Medulla oblongata (tissue), 1 donor: Measurements from ENCODE around the gene IGFN1.
"Not testable (repeated sequence)": the region's sequence is repeated elsewhere in the genome, so short reads cannot be mapped to it uniquely, and the experiment has no call there.

ENCODE experiments used
- DNase-seq: peaks from one replicate; pipeline ENCODE4 v3.0.0-alpha.2; 2015; ENCODE audit errors: extremely low spot score

Gene IGFN1

GRCh38 chr1:201217146-201217545, 26.5 kb downstream of the IGFN1 start:
- no peak for DNase-seq

- no peak for DNase-seq
Measured at GRCh38 chr1:201217851-201218250, 27.2 kb downstream of the IGFN1 start.

DNA sequence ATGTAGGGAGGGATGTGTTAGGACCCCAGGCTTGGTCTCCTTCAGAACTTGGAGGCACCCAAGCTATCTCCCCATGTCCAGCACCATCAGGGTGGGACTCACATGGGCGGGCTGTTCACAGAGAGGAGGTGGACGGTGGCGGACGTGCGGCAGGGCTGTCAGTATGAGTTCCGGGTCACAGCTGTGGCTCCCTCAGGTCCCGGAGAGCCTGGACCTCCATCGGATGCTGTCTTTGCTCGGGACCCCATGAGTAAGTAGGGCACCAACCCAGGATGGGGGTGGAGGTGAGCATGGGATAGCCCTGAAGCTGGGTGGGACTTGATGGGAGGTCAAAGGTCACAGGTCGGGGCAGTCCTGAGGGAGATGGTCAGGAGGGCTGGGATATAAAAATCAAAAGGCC, 27.8 kb downstream of the IGFN1 start:
- no peak for DNase-seq

- DNase-seq, result no peak
Measured at GRCh38 chr1:201219481-201220387, 29.1 kb downstream of the IGFN1 start.

DNA sequence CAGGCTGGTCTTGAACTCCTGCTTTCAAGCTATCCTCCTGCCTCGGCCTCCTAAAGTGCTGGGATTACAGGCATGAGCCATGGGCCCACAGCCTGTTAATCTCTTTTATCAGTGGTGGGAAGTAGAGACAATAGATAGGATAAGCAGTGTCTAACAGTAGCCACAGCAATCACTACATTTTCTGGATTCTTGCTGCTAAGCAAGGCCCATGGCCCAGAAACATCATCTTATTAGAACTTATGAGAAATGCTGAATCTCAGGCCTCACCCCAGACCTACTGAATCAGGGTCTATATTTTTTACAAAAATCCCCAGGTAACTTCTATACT, 29.7 kb downstream of the IGFN1 start:
- DNase-seq, result no peak

GRCh38 chr1:201221201-201221846, 30.7 kb downstream of the IGFN1 start:
- DNase-seq, result no peak

- no peak for DNase-seq
Measured at GRCh38 chr1:201222125-201222524, 31.5 kb downstream of the IGFN1 start.

DNA sequence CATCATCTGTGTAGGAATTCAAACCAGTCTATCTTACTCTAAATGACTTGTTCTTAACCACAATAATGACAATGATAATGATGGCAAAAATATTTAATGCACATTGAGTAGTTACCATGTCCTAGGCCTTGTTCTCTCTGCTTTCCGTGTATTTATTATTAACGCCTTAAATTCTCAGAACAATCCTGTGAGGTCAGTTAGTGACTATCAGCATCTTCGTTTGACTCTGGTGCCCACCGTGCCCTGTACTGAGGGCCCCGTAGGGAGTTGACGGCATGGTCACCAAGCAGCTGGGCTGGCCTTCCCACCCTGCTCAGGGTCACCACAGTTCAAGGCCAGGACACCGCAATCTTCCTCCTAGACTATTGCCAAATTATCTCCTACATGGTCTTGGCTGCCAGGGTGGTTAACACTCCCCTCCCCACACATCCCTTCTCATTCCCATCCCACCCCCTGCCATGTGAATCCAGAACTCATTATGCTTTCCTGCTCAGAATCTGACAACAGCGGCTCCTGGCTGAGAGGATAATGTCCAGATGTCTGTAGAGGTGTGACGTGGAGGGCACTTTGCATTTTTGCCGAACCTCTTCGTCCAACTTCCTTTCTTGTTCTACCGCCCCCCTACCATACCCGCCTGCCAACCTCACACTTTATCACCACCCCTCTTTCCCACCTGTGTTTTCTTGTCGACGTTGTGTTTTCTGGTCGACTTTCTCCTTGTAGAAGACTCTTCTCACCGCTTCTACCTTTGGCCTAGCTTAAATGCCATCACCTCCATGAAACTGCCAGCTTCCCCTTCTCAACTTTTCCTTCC, 33.4 kb downstream of the IGFN1 start:
- no peak for DNase-seq

- no peak for DNase-seq
Measured at GRCh38 chr1:201224666-201225370, 34.2 kb downstream of the IGFN1 start.

DNA sequence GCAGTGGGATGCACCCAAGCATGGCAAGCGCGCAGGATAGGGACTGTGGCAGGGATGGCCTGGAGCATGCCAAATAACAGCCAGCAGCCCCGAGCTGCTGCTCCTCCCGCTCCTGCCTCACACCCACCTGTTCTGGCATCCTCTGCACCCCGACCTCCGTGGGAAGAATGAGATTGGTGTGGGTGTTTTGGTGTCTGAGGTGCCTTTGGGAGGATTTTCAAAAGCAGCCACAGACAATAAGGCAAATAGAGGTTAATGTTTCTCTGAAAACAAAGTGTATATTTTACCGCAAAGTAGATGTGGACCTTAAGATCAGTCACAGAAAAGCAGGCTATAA, 35.5 kb downstream of the IGFN1 start:
- no peak for DNase-seq

GRCh38 chr1:201226859-201227488, 36.4 kb downstream of the IGFN1 start:
- no peak for DNase-seq

DNA sequence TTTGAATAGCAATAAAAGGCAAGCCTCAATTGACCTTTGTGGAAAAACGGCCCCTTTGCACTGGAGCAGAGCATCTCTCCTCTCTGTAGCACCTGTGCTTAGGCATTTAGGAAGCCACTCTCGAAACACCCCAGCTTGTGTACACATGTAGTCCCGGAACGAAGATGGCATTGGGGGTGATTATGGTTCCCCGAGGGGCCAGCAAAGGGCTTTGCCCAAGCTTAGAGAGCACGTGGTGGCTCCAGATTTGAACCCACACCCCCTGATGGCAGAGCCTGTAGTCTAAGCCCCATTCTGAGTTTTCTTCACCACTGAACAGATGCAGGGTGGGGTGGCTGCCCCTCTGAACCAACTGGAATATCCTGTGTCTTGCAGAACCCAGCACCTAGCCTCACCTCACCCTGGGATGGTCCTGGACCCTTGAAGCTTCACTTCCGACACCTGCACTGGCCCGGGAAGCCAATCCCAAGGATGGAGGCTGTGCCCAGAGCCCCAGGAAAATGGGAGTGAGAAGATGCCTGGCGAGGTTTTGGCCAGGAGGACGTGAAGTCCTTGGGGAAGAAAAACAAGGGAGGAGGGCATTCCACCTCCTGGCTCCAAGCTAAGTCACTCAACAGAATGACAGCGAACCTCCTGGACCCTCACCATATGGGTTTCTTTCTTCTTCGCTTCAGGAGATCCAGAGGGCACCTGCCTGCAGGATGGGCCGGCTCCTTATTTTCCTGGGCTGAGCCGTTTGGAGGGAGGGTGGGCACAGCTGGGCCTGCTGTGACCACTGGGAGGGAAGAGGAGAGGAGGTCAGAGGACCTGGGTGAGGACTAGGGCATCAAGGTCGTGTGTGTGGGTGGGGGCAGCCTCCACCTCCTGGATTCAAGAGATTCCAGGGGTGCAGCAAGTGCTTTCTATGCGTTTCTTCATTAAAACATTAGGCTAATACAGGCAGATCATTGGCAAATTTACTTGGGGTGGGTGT, 37.7 kb downstream of the IGFN1 start:
- no peak for DNase-seq

GRCh38 chr1:201229095-201229494, 38.5 kb downstream of the IGFN1 start:
- no peak for DNase-seq

GRCh38 chr1:201229771-201230635, 39.4 kb downstream of the IGFN1 start:
- DNase-seq, result no peak

GRCh38 chr1:201230676-201231075, 40.1 kb downstream of the IGFN1 start:
- no peak for DNase-seq

DNA sequence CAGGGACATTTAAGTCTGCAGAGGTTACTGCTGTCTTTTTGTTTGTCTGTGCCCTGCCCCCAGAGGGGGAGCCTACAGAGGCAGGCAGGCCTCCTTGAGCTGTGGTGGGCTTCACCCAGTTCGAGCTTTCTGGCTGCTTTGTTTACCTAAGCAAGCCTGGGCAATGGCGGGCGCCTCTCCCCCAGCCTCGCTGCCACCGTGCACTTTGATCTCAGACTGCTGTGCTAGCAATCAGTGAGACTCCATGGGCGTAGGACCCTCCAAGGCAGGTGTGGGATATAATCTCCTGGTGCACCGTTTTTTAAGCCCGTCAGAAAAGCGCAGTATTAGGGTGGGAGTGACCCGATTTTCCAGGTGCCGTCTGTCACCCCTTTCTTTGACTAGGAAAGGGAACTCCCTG, 49.0 kb downstream of the IGFN1 start:
- not testable (repeated sequence) for DNase-seq

DNA sequence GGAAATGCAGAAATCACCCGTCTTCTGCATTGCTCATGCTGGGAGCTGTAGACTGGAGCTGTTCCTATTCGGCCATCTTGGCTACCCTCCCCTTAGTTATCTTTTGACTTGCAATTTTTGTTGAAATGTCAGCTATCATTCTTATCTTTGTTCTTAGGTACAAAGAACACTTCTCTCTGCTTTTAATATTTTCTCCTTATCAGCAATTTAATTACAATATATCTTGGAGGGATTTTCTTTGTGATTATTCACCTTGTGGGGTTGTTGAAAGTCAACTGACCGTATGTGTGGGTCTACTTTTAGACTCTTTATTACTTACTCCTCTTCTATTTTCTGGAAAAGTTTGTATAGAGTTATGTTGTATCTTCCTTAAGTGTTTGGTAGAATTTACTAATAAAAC, 49.5 kb downstream of the IGFN1 start:
- no peak for DNase-seq

- no peak for DNase-seq
Measured at GRCh38 chr1:201241736-201242135, 51.1 kb downstream of the IGFN1 start.

DNA sequence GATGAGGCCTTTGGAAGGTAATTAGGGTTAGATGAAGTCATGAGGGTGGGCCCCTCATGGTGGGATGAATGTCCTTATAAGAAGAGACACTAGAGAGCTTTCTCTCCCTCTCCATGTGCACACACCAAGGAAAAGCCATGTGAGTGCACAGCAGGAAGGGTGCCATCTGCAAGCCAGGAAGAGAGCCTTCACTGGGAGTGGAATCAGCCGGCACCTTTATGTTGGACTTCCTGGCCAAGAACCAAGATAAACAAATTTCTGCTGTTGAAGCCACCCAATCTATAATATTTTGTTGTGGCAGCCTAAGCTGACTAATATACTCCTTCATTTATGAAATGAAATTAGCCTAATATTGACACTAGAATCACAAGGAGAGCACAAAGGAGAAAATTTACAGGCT, 54.5 kb downstream of the IGFN1 start:
- DNase-seq, result no peak
